NB4 (cell line): ENCODE measurements around the gene ETFRF1.

Experiments
- CTCF ChIP-seq: IDR thresholded peaks from one replicate; pipeline ENCODE4 v1.5.1; 2012; ENCODE audit warnings: low read depth, low read length
- POLR2A ChIP-seq: IDR thresholded peaks from 2 replicates; pipeline ENCODE4 v1.6.1; 2011; ENCODE audit warnings: mild to moderate bottlenecking; ENCODE audit not compliant: insufficient read length; ENCODE audit errors: extremely low read depth

GRCh38 chr12:25151476-25151875 is 43.6 kb upstream of the ETFRF1 start:
- TF ChIP-seq POLR2A (no peak), CTCF (no peak)
